Measurements from ENCODE around the gene LAMTOR3. TPM values are rescaled to one million over a fixed set of nuclear protein-coding genes. Genes with fewer than 3 reads are reported as not detected.
A peak's percentile ranks its signal among the peaks of the same experiment; 100 is the strongest.

LAMTOR3 gene
- total and polyA plus RNA-seq, 9 of the 15 experiments (the other 6 are each of a cell fraction or from before 2014, with no cell fraction given): 17.9 to 146 (median 59.4) TPM

DNA sequence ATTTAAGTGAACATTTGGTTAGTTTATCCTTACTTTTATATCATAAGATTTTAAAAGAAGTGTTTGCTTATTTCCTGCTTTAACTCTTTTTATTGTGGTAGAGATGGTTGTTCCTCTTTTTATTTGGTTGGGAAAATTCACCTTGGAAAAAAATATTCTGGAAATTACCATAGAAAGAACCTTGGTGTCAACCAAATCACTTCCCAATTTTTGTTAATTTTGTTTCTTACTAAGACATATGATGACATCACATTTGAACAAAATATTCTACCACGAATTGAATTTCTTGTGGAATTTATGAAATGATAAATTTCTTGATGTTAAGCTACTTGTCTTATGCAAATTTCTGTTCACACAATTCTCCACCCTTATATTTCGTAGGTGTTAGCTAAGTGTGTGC is 33.7 kb downstream of the LAMTOR3 start (continued):
- TF ChIP-seq ZNF217 (CRISPR knock-in tag; IDR thresholded peaks at IDR 0.05) (no peak), IRF2 (CRISPR knock-in tag; IDR thresholded peaks at IDR 0.05) (no peak), ZNF76 (CRISPR knock-in tag; IDR thresholded peaks at IDR 0.05; ENCODE audit: borderline replicate concordance) (no peak), NR2C1 (IDR thresholded peaks at IDR 0.05) (no peak), NR2C1 (tag; IDR thresholded peaks at IDR 0.05) (no peak)

DNA sequence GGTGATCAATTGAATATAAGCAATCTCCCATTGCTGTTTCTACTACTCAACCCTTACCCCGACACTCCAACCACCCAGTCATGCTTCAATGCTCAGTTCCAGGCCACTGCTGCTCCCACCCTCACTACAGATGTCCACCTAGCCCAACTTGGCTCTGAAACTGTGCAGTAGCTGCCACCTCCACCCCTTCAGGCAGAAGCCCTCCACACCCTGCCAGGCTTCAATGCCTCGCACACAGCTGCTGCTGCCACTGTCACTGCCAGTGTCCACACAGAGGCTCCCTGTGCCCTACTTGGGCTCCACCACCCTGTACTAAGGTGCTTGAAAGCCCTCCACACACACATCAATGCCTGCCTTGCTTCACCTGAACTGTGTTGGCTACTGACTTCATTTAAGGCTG is 34.6 kb downstream of the LAMTOR3 start:
- ATAC-seq (0 out of 3 replicates have a peak, but pooled peaks have one; percentile 22), FAIRE-seq (no peak), DNase-seq (ENCODE audit: extremely low read depth in 1 of 4, low spot score in 3 of 4) (no peak)
- H4K20me1 ChIP-seq (replicated peaks; ENCODE audit: control insufficient read depth, insufficient read depth, low read length): no peaks in the 10 kb centered on the region
- H3K9ac ChIP-seq (ENCODE audit: insufficient read depth in 1 of 2, low read depth in 2 of 2, low read length in 2 of 2): peak overlapping the region in 1 of 2 experiments; percentile 24; a peak in 1 of 4 replicates
- H3K9me3 ChIP-seq (replicated peaks; ENCODE audit: control insufficient read depth, insufficient read depth, low read depth, low read length): no peaks in the 10 kb centered on the region
- H3K4me3 ChIP-seq: no peak overlapping the region
- intact Hi-C loops (cut with micrococcal nuclease): no loop called here
- CTCF ChIA-PET (ENCODE audit: low intra/inter-chr PET ratio): no interaction called here
- BruUV-seq (replicated peaks): no TSS peak
- no peaks in the 10 kb centered on the region for H3K9me1 ChIP-seq (ENCODE audit: control insufficient read depth, insufficient read depth, low read length)
- no peaks in the 10 kb centered on the region; the same call in 2 of the 3 replicates for H3K36me3 ChIP-seq (ENCODE audit: control insufficient read depth, insufficient read depth, low read length)
- H3K27ac ChIP-seq (ENCODE audit: extremely low read depth, low read depth, low read length): no peak overlapping the region
- H2AFZ ChIP-seq (ENCODE audit: low read depth, low read length): no peak overlapping the region
- no peaks in the 10 kb centered on the region for H3K27me3 ChIP-seq (ENCODE audit: control insufficient read depth in 2 of 2, insufficient read depth in 2 of 2, low read length in 2 of 2)
- in situ Hi-C loops (cut with MboI): no loop called here
- no peaks in the 10 kb centered on the region for H3K79me2 ChIP-seq (ENCODE audit: control insufficient read depth, insufficient read depth, low read length)
- 61% methylated on average over 2 of the region's 2 CpGs for WGBS (ENCODE audit: insufficient coverage, low coverage, missing lambda C conversion rate)
- POLR2A ChIA-PET: no interaction called here
- H3K4me1 ChIP-seq (replicated peaks in 1 of 2; ENCODE audit: control insufficient read depth in 2 of 2, insufficient read depth in 2 of 2, low read length in 2 of 2): peaks cover 0 to 7% of the 10 kb centered on the region in 2 experiments; a peak in 1 of 5 replicates
- H3K4me2 ChIP-seq (ENCODE audit: insufficient read depth, low read length): no peak overlapping the region
- no peak for TF ChIP-seq L3MBTL2 (IDR thresholded peaks at IDR 0.05)
- no peak for TF ChIP-seq GABPB1 (CRISPR knock-in tag; IDR thresholded peaks at IDR 0.05)
- TF ChIP-seq, protein P1, sequence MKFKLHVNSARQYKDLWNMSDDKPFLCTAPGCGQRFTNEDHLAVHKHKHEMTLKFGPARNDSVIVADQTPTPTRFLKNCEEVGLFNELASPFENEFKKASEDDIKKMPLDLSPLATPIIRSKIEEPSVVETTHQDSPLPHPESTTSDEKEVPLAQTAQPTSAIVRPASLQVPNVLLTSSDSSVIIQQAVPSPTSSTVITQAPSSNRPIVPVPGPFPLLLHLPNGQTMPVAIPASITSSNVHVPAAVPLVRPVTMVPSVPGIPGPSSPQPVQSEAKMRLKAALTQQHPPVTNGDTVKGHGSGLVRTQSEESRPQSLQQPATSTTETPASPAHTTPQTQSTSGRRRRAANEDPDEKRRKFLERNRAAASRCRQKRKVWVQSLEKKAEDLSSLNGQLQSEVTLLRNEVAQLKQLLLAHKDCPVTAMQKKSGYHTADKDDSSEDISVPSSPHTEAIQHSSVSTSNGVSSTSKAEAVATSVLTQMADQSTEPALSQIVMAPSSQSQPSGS (CRISPR knock-in tag; IDR thresholded peaks at IDR 0.05): no peak
- no peak for TF ChIP-seq U2AF2 (optimal IDR thresholded peaks at IDR 0.05; ENCODE audit: low read depth, low read length)
- TF ChIP-seq, protein P2, sequence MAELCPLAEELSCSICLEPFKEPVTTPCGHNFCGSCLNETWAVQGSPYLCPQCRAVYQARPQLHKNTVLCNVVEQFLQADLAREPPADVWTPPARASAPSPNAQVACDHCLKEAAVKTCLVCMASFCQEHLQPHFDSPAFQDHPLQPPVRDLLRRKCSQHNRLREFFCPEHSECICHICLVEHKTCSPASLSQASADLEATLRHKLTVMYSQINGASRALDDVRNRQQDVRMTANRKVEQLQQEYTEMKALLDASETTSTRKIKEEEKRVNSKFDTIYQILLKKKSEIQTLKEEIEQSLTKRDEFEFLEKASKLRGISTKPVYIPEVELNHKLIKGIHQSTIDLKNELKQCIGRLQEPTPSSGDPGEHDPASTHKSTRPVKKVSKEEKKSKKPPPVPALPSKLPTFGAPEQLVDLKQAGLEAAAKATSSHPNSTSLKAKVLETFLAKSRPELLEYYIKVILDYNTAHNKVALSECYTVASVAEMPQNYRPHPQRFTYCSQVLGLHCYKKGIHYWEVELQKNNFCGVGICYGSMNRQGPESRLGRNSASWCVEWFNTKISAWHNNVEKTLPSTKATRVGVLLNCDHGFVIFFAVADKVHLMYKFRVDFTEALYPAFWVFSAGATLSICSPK (IDR thresholded peaks at IDR 0.05; ENCODE audit: borderline replicate concordance): no peak
- TF ChIP-seq, protein P3, sequence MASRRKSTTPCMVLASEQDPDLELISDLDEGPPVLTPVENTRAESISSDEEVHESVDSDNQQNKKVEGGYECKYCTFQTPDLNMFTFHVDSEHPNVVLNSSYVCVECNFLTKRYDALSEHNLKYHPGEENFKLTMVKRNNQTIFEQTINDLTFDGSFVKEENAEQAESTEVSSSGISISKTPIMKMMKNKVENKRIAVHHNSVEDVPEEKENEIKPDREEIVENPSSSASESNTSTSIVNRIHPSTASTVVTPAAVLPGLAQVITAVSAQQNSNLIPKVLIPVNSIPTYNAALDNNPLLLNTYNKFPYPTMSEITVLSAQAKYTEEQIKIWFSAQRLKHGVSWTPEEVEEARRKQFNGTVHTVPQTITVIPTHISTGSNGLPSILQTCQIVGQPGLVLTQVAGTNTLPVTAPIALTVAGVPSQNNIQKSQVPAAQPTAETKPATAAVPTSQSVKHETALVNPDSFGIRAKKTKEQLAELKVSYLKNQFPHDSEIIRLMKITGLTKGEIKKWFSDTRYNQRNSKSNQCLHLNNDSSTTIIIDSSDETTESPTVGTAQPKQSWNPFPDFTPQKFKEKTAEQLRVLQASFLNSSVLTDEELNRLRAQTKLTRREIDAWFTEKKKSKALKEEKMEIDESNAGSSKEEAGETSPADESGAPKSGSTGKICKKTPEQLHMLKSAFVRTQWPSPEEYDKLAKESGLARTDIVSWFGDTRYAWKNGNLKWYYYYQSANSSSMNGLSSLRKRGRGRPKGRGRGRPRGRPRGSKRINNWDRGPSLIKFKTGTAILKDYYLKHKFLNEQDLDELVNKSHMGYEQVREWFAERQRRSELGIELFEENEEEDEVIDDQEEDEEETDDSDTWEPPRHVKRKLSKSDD (conservative IDR thresholded peaks at IDR 0.05; ENCODE audit: low read length): no peak
- no peak for TF ChIP-seq SMAD1 (IDR thresholded peaks at IDR 0.05; ENCODE audit: low read depth, low read length, partially characterized antibody)
- TF ChIP-seq, protein P4, sequence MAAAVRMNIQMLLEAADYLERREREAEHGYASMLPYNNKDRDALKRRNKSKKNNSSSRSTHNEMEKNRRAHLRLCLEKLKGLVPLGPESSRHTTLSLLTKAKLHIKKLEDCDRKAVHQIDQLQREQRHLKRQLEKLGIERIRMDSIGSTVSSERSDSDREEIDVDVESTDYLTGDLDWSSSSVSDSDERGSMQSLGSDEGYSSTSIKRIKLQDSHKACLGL (CRISPR knock-in tag; IDR thresholded peaks at IDR 0.05; ENCODE audit: borderline replicate concordance, poor library complexity, severe bottlenecking): no peak
- no peak for TF ChIP-seq SREBF1 (IDR thresholded peaks at IDR 0.05; ENCODE audit: borderline replicate concordance, low read depth, low read length)
